ENCODE data around the gene TRAF3IP1.
A peak's percentile ranks its signal among the peaks of the same experiment; 100 is the strongest.
"Not testable (repeated sequence)": the region's sequence is repeated elsewhere in the genome, so short reads cannot be mapped to it uniquely, and the experiment has no call there.

Gene TRAF3IP1

GRCh38 chr2:238440331-238440730 lies 120.0 kb downstream of the TRAF3IP1 start:
- Histone ChIP-seq H3K79me1 (ENCODE audit: low read depth, low read length) (peaks cover 3% of the 10 kb centered on the region), H3K9ac (ENCODE audit: low read depth, low read length, poor library complexity) (no peak overlapping the region), H2BK120ac (ENCODE audit: low read depth, low read length) (no peak overlapping the region), H2BK12ac (ENCODE audit: low read length) (no peak overlapping the region), H2AK5ac (ENCODE audit: low read depth, low read length) (no peak overlapping the region), H2BK15ac (ENCODE audit: low read length) (no peak overlapping the region), H3K18ac (ENCODE audit: low read length) (no peak overlapping the region), H3K4me3 (ENCODE audit: low read length in 2 of 2) (no peak overlapping the region), H3K27me3 (ENCODE audit: control insufficient read depth in 3 of 3, insufficient read depth in 3 of 3, low read depth in 1 of 3, low read length in 3 of 3) (no peaks in the 10 kb centered on the region), H4K91ac (ENCODE audit: low read depth, low read length, poor library complexity) (no peak overlapping the region), H3K27ac (replicated peaks; ENCODE audit: low read length) (no peak overlapping the region), H3K9me3 (replicated peaks in 1 of 2; ENCODE audit: control insufficient read depth in 2 of 2, insufficient read depth in 1 of 2, low read depth in 1 of 2, low read length in 2 of 2) (no peaks in the 10 kb centered on the region), H3K4me2 (ENCODE audit: insufficient read depth, low read length, poor library complexity, severe bottlenecking) (no peak overlapping the region), H4K8ac (ENCODE audit: low read depth, low read length) (no peak overlapping the region), H3K14ac (ENCODE audit: low read length) (no peak overlapping the region), H2AFZ (ENCODE audit: low read length) (no peak overlapping the region), H3K36me3 (replicated peaks in 1 of 2; ENCODE audit: control insufficient read depth in 2 of 2, insufficient read depth in 2 of 2, low read length in 2 of 2) (peaks cover 18 to 82% of the 10 kb centered on the region in 2 donors), H3K4me1 (ENCODE audit: control insufficient read depth in 2 of 2, insufficient read depth in 1 of 2, low read depth in 1 of 2, low read length in 2 of 2) (peaks cover 0 to 7% of the 10 kb centered on the region in 2 donors), H3K23ac (ENCODE audit: low read depth, low read length, poor library complexity) (no peak overlapping the region), H2BK5ac (ENCODE audit: low read length) (no peak overlapping the region), H3K4ac (ENCODE audit: low read length) (no peak overlapping the region)
- no CpG with 5 or more reads among the region's 4 CpGs for WGBS, 2 donors (ENCODE audit: extremely low coverage in 2 of 2, insufficient read length in 2 of 2, insufficient replicate concordance in 1 of 2)
- no peak for DNase-seq (ENCODE audit: low spot score)

- Histone ChIP-seq H3K36me3 (replicated peaks in 1 of 2; ENCODE audit: control insufficient read depth in 2 of 2, insufficient read depth in 2 of 2, low read length in 2 of 2) (peaks cover 19 to 82% of the 10 kb centered on the region in 2 donors), H2AFZ (ENCODE audit: low read length) (no peak overlapping the region), H3K9ac (ENCODE audit: low read depth, low read length, poor library complexity) (no peak overlapping the region), H3K4me3 (ENCODE audit: low read length in 2 of 2) (no peak overlapping the region), H3K4ac (ENCODE audit: low read length) (no peak overlapping the region), H3K4me2 (ENCODE audit: insufficient read depth, low read length, poor library complexity, severe bottlenecking) (no peak overlapping the region), H3K79me1 (ENCODE audit: low read depth, low read length) (peaks cover 3% of the 10 kb centered on the region), H3K14ac (ENCODE audit: low read length) (peak overlapping the region; percentile 71), H2BK12ac (ENCODE audit: low read length) (no peak overlapping the region), H3K4me1 (ENCODE audit: control insufficient read depth in 2 of 2, insufficient read depth in 1 of 2, low read depth in 1 of 2, low read length in 2 of 2) (peaks cover 0 to 7% of the 10 kb centered on the region in 2 donors), H2AK5ac (ENCODE audit: low read depth, low read length) (no peak overlapping the region), H2BK5ac (ENCODE audit: low read length) (no peak overlapping the region), H2BK120ac (ENCODE audit: low read depth, low read length) (no peak overlapping the region), H3K23ac (ENCODE audit: low read depth, low read length, poor library complexity) (no peak overlapping the region), H4K91ac (ENCODE audit: low read depth, low read length, poor library complexity) (no peak overlapping the region), H2BK15ac (ENCODE audit: low read length) (no peak overlapping the region), H4K8ac (ENCODE audit: low read depth, low read length) (peak overlapping the region; percentile 17), H3K18ac (ENCODE audit: low read length) (peak overlapping the region; percentile 38), H3K9me3 (replicated peaks in 1 of 2; ENCODE audit: control insufficient read depth in 2 of 2, insufficient read depth in 1 of 2, low read depth in 1 of 2, low read length in 2 of 2) (no peaks in the 10 kb centered on the region), H3K27me3 (ENCODE audit: control insufficient read depth in 3 of 3, insufficient read depth in 3 of 3, low read depth in 1 of 3, low read length in 3 of 3) (no peaks in the 10 kb centered on the region), H3K27ac (replicated peaks; ENCODE audit: low read length) (no peak overlapping the region)
- no peak for DNase-seq (ENCODE audit: low spot score)
- WGBS, 2 donors (ENCODE audit: extremely low coverage in 2 of 2, insufficient read length in 2 of 2, insufficient replicate concordance in 1 of 2): no CpG with 5 or more reads among the region's 11 CpGs
Measured at GRCh38 chr2:238440767-238441166, 120.4 kb downstream of the TRAF3IP1 start.

- Histone ChIP-seq H2AFZ (ENCODE audit: low read length) (no peak overlapping the region), H2BK120ac (ENCODE audit: low read depth, low read length) (no peak overlapping the region), H4K91ac (ENCODE audit: low read depth, low read length, poor library complexity) (no peak overlapping the region), H3K4ac (ENCODE audit: low read length) (no peak overlapping the region), H2AK5ac (ENCODE audit: low read depth, low read length) (no peak overlapping the region), H2BK5ac (ENCODE audit: low read length) (no peak overlapping the region), H3K4me3 (ENCODE audit: low read length in 2 of 2) (no peak overlapping the region), H3K23ac (ENCODE audit: low read depth, low read length, poor library complexity) (no peak overlapping the region), H3K18ac (ENCODE audit: low read length) (no peak overlapping the region), H4K8ac (ENCODE audit: low read depth, low read length) (no peak overlapping the region), H2BK15ac (ENCODE audit: low read length) (no peak overlapping the region), H2BK12ac (ENCODE audit: low read length) (no peak overlapping the region), H3K9ac (ENCODE audit: low read depth, low read length, poor library complexity) (no peak overlapping the region), H3K4me2 (ENCODE audit: insufficient read depth, low read length, poor library complexity, severe bottlenecking) (no peak overlapping the region), H3K27ac (replicated peaks; ENCODE audit: low read length) (no peak overlapping the region), H3K36me3 (replicated peaks in 1 of 2; ENCODE audit: control insufficient read depth in 2 of 2, insufficient read depth in 2 of 2, low read length in 2 of 2) (peaks cover 24 to 82% of the 10 kb centered on the region in 2 donors), H3K27me3 (ENCODE audit: control insufficient read depth in 3 of 3, insufficient read depth in 3 of 3, low read depth in 1 of 3, low read length in 3 of 3) (no peaks in the 10 kb centered on the region), H3K14ac (ENCODE audit: low read length) (no peak overlapping the region), H3K9me3 (replicated peaks in 1 of 2; ENCODE audit: control insufficient read depth in 2 of 2, insufficient read depth in 1 of 2, low read depth in 1 of 2, low read length in 2 of 2) (no peaks in the 10 kb centered on the region), H3K79me1 (ENCODE audit: low read depth, low read length) (peaks cover 3% of the 10 kb centered on the region), H3K4me1 (ENCODE audit: control insufficient read depth in 2 of 2, insufficient read depth in 1 of 2, low read depth in 1 of 2, low read length in 2 of 2) (peaks cover 0 to 7% of the 10 kb centered on the region in 2 donors)
- no peak for DNase-seq (ENCODE audit: low spot score)
- no CpG with 5 or more reads among the region's 17 CpGs for WGBS, 2 donors (ENCODE audit: extremely low coverage in 2 of 2, insufficient read length in 2 of 2, insufficient replicate concordance in 1 of 2)
Measured at GRCh38 chr2:238441262-238442114, 121.2 kb downstream of the TRAF3IP1 start.

GRCh38 chr2:238442257-238442656 lies 121.9 kb downstream of the TRAF3IP1 start:
- no CpG with 5 or more reads among the region's 6 CpGs for WGBS, 2 donors (ENCODE audit: extremely low coverage in 2 of 2, insufficient read length in 2 of 2, insufficient replicate concordance in 1 of 2)

More at GRCh38 chr2:238442257-238442656, 121.9 kb downstream of the TRAF3IP1 start:
- H3K23ac ChIP-seq (ENCODE audit: low read depth, low read length, poor library complexity); H4K8ac ChIP-seq (ENCODE audit: low read depth, low read length); H3K27me3 ChIP-seq (ENCODE audit: control insufficient read depth in 3 of 3, insufficient read depth in 3 of 3, low read depth in 1 of 3, low read length in 3 of 3); H2BK15ac ChIP-seq (ENCODE audit: low read length); H3K4ac ChIP-seq (ENCODE audit: low read length); H2BK120ac ChIP-seq (ENCODE audit: low read depth, low read length); H2AK5ac ChIP-seq (ENCODE audit: low read depth, low read length); H3K4me1 ChIP-seq (ENCODE audit: control insufficient read depth in 2 of 2, insufficient read depth in 1 of 2, low read depth in 1 of 2, low read length in 2 of 2); H3K27ac ChIP-seq (replicated peaks; ENCODE audit: low read length); DNase-seq (ENCODE audit: low spot score); H3K4me2 ChIP-seq (ENCODE audit: insufficient read depth, low read length, poor library complexity, severe bottlenecking); H3K4me3 ChIP-seq (ENCODE audit: low read length in 2 of 2); H4K91ac ChIP-seq (ENCODE audit: low read depth, low read length, poor library complexity); H2BK5ac ChIP-seq (ENCODE audit: low read length); H3K18ac ChIP-seq (ENCODE audit: low read length); H2AFZ ChIP-seq (ENCODE audit: low read length); H3K9me3 ChIP-seq (replicated peaks in 1 of 2; ENCODE audit: control insufficient read depth in 2 of 2, insufficient read depth in 1 of 2, low read depth in 1 of 2, low read length in 2 of 2); H2BK12ac ChIP-seq (ENCODE audit: low read length); H3K14ac ChIP-seq (ENCODE audit: low read length); H3K79me1 ChIP-seq (ENCODE audit: low read depth, low read length); H3K9ac ChIP-seq (ENCODE audit: low read depth, low read length, poor library complexity): not testable (repeated sequence)
- peaks cover 29 to 83% of the 10 kb centered on the region in 2 donors for H3K36me3 ChIP-seq (replicated peaks in 1 of 2; ENCODE audit: control insufficient read depth in 2 of 2, insufficient read depth in 2 of 2, low read length in 2 of 2)

Data from neuronal stem cell (in vitro differentiated cells).